ENCODE results near the gene OR51F1.

DNA sequence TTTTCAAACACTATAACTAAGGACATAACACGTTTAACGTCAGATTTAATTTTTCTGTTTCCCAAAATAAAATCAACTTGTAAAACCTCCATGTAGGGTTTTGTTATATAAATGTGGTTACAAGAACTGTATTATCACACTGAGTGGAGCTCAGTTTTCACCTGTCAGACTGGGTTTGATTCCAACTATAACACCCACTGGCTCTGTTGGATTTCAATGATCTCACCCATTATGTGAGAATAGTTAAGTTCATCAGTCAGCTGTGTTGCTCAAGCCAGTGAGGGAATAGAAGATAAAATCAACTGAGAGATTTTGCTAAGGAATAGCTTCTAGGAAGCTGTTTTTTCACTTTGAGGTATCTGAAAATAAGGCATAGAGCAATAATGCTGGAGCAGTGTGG is 39.5 kb upstream of the OR51F1 start:
- TF ChIP-seq, protein P1, sequence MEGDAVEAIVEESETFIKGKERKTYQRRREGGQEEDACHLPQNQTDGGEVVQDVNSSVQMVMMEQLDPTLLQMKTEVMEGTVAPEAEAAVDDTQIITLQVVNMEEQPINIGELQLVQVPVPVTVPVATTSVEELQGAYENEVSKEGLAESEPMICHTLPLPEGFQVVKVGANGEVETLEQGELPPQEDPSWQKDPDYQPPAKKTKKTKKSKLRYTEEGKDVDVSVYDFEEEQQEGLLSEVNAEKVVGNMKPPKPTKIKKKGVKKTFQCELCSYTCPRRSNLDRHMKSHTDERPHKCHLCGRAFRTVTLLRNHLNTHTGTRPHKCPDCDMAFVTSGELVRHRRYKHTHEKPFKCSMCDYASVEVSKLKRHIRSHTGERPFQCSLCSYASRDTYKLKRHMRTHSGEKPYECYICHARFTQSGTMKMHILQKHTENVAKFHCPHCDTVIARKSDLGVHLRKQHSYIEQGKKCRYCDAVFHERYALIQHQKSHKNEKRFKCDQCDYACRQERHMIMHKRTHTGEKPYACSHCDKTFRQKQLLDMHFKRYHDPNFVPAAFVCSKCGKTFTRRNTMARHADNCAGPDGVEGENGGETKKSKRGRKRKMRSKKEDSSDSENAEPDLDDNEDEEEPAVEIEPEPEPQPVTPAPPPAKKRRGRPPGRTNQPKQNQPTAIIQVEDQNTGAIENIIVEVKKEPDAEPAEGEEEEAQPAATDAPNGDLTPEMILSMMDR (IDR thresholded peaks at IDR 0.05) = no peak
- no peak for TF ChIP-seq POLR2A (IDR thresholded peaks at IDR 0.05)
